Testis (tissue), 3 donors: ENCODE measurements around the gene SLC25A21. TPM values are rescaled to one million over a fixed set of nuclear protein-coding genes. Genes with fewer than 3 reads are reported as not detected.

ENCODE experiments used
- DNase-seq: peaks from one replicate; pipeline ENCODE4 v3.0.0-alpha.2; 2019
- H3K27ac ChIP-seq, 2 donors: fragments of 200-600 bp; sonication (generic); one replicate each; pipeline ENCODE4 v1.5.1; 2019
- H3K27me3 ChIP-seq: fragments of 200-600 bp; sonication (generic); one replicate; pipeline ENCODE4 v1.5.1; 2019
- H3K36me3 ChIP-seq: fragments of 200-600 bp; sonication (generic); one replicate; pipeline ENCODE4 v1.5.1; 2017; ENCODE audit warnings: low read depth; ENCODE audit errors: missing control alignments
- H3K4me1 ChIP-seq: fragments of 200-600 bp; sonication (generic); one replicate; pipeline ENCODE4 v1.5.1; 2019
- H3K4me3 ChIP-seq, 2 donors: fragments of 200-600 bp; sonication (generic); one replicate each; pipeline ENCODE4 v1.5.1; 2017 to 2019
- H3K9me3 ChIP-seq: fragments of 200-600 bp; sonication (generic); one replicate; pipeline ENCODE4 v1.5.1; 2017
- POLR2A ChIP-seq: fragments of 450-650 bp; IDR thresholded peaks from one replicate; pipeline ENCODE4 v1.6.1; 2017; ENCODE audit warnings: antibody characterized with exemption, mild to moderate bottlenecking, moderate library complexity
- WGBS, 2 donors: methylation state at CpG; one replicate each; pipeline ENCODE4 v1.1.5; 2018; 5-methylcytosine and 5-hydroxymethylcytosine counted together
- intact Hi-C: fragments of 100-400 bp; cut with DNase I; formaldehyde crosslinking; loops from one replicate; pipeline ENCODE4 v1.15.1; 2023; ENCODE audit warnings: low total_unique reads
- polyA plus RNA-seq: library from polyadenylated mRNA; stranded (reverse); fragments of 350-450 nt; fragmentation: Illumina TruSeq; extraction: RNeasy Lipid Tissue Mini Kit (QIAGEN cat#74804); gene quantifications from one replicate; pipeline ENCODE4 v1.2.3, GENCODE V29; 2014; ENCODE audit warnings: low read depth, low replicate concordance; ENCODE audit not compliant: insufficient read depth
- total RNA-seq, 2 donors: library from RNA; depleted of rRNA; stranded (reverse); fragments of >200 nt; gene quantifications; one replicate each; pipeline ENCODE4 v1.2.3, GENCODE V29; 2016
- TF ChIP-seq, protein P1 (sequence below), 3 experiments: fragments of 450-650 bp in 2 of 3; fragments of 200-600 bp in 1 of 3; sonication (generic) in 1 of 3; IDR thresholded peaks; one replicate each; pipeline ENCODE4 v1.5.1; 2016 to 2019; ENCODE audit warnings: antibody characterized with exemption in 3 of 3, mild to moderate bottlenecking in 2 of 3, moderate library complexity in 1 of 3

The SLC25A21 gene
- total and polyA plus RNA-seq, 3 donors from 2014 or later = 4.4 to 16.0 (median 13.6) TPM

DNA sequence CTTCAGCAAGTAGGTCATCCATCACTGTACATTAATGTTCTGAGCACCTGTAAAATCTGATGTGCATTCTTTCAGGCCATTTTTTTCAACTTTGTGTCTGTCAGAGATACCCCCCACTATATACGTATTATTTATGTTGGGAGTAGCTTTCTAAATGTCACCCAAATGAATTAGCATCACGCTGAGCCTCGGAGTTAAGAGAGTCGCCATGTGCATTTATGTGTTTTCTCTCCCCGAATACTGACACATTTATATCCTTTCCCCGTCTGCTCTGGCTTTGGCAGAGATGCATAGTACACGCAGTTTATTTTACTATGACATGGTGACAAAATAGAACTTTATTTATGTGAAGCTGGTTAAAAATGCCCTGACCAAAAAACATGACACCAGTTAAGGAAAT, 216.4 kb downstream of the SLC25A21 start:
- H3K9me3 ChIP-seq = no peaks in the 10 kb centered on the region
- no peak for TF ChIP-seq POLR2A
- TF ChIP-seq, protein P1, sequence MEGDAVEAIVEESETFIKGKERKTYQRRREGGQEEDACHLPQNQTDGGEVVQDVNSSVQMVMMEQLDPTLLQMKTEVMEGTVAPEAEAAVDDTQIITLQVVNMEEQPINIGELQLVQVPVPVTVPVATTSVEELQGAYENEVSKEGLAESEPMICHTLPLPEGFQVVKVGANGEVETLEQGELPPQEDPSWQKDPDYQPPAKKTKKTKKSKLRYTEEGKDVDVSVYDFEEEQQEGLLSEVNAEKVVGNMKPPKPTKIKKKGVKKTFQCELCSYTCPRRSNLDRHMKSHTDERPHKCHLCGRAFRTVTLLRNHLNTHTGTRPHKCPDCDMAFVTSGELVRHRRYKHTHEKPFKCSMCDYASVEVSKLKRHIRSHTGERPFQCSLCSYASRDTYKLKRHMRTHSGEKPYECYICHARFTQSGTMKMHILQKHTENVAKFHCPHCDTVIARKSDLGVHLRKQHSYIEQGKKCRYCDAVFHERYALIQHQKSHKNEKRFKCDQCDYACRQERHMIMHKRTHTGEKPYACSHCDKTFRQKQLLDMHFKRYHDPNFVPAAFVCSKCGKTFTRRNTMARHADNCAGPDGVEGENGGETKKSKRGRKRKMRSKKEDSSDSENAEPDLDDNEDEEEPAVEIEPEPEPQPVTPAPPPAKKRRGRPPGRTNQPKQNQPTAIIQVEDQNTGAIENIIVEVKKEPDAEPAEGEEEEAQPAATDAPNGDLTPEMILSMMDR (IDR thresholded peaks at IDR 0.05) = no peak
- DNase-seq = no peak
- H3K27ac ChIP-seq = no peak overlapping the region
- intact Hi-C loops = no loop called here
- 66 to 79% methylated on average over 7 of the region's 7 CpGs for WGBS, 2 donors
- H3K4me3 ChIP-seq = no peak overlapping the region
- no peaks in the 10 kb centered on the region for H3K36me3 ChIP-seq
- no peaks in the 10 kb centered on the region for H3K27me3 ChIP-seq
- H3K4me1 ChIP-seq = no peaks in the 10 kb centered on the region

DNA sequence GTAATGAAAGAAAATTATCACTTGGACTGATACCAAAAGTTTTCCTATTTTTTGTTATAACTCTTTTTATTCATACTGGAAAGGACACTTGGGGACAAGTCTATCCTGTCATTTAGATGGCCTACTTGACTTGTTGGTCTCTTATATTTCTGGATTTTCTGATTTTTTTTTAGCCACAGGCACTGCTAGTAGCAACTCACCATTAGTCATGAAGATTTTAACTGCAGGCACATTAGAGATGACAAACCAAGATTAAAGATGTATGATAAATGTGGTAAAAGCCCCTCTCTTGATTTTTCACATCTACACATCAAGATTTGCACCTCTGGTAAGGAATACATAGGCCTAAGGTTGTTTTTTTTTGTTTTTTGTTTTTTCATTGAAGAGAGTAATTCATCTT, 217.0 kb downstream of the SLC25A21 start:
- no peak for DNase-seq
- no peak for TF ChIP-seq POLR2A
- TF ChIP-seq, protein P1 (IDR thresholded peaks at IDR 0.05) = no peak
- intact Hi-C loops = no loop called here
- no peak overlapping the region for H3K27ac ChIP-seq
- H3K36me3 ChIP-seq = no peaks in the 10 kb centered on the region
- no peaks in the 10 kb centered on the region for H3K4me1 ChIP-seq
- H3K9me3 ChIP-seq = no peaks in the 10 kb centered on the region
- H3K4me3 ChIP-seq = no peak overlapping the region
- no peaks in the 10 kb centered on the region for H3K27me3 ChIP-seq

DNA sequence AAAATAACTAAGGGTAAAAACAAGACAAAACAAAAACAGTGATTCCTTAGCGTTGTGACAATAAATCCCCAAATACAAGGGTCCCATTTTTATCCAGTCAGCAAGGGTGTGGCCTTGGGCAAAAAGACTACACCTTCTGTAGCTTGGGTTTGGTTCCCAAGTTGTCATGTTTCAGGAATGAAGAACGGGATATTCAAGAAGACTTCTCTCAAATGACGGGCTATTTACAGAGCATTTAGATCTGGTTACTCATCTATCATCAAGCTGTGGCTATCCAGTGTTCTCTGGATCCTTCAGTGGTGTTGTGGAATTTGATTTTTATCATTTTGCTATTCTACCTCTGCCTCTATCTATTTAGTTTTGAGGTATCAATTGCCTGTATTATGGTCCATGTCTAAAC, 219.7 kb downstream of the SLC25A21 start:
- H3K4me1 ChIP-seq = no peaks in the 10 kb centered on the region
- no peaks in the 10 kb centered on the region for H3K36me3 ChIP-seq
- DNase-seq = no peak
- H3K27me3 ChIP-seq = no peaks in the 10 kb centered on the region
- intact Hi-C loops = no loop called here
- WGBS, 2 donors = 91 to 97% methylated on average over 3 of the region's 3 CpGs
- TF ChIP-seq POLR2A = no peak
- TF ChIP-seq, protein P1 (IDR thresholded peaks at IDR 0.05) = no peak
- no peak overlapping the region for H3K27ac ChIP-seq
- no peaks in the 10 kb centered on the region for H3K9me3 ChIP-seq
- H3K4me3 ChIP-seq = no peak overlapping the region

DNA sequence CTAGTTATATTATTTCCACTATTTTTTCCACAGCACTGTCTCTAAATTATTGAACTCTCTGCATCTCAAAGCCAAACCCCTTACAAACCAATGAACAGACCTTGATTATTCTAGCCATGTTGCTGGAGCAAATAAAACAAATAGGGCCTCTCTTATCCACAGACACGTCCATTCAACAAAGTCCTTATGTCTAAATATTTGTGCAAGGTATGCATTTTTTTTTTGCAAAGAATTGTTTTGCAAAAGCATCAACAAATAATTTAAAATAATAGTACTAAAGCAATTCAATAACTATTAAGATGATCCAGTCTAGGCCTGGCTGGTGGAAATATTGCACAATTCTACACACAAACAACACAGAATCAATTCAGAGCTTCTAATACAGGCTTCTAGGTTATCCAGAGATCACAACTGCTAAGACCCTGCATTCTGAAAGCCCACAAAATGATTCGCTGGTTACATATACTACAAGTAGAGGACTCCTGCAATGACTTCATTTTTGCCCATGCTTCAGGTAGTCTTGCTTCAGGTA, 221.0 kb downstream of the SLC25A21 start:
- Histone ChIP-seq H3K4me3 (no peak overlapping the region), H3K27ac (no peak overlapping the region), H3K4me1 (no peaks in the 10 kb centered on the region), H3K36me3 (no peaks in the 10 kb centered on the region), H3K9me3 (no peaks in the 10 kb centered on the region), H3K27me3 (no peaks in the 10 kb centered on the region)
- WGBS, 2 donors = 83 to 84% methylated on average over 2 of the region's 2 CpGs
- TF ChIP-seq, protein P1 (IDR thresholded peaks at IDR 0.05) = no peak
- no peak for TF ChIP-seq POLR2A
- intact Hi-C loops = no loop called here
- DNase-seq = no peak

DNA sequence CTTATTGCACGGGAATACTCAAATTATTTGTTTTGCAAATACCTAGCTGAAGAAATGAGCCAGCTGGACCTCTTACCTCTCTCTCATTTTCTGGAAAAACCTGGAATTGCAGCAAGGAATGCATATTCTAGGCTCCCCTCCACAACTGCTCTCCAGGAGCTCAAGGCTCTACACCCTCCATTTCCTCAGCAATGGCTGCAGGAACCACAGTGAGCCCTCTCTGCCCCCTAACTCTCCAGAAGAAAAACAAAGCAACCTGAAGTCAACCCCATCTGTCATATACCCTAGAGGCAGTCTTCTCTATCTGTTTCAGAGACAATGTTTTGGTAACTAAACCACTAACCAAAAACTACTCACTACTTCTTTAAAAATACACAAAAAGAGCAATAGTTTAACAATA, 221.6 kb downstream of the SLC25A21 start:
- no peak overlapping the region for H3K27ac ChIP-seq
- no peaks in the 10 kb centered on the region for H3K4me1 ChIP-seq
- H3K27me3 ChIP-seq = no peaks in the 10 kb centered on the region
- 88 to 100% methylated on average over 1 of the region's 1 CpG for WGBS, 2 donors
- H3K9me3 ChIP-seq = no peaks in the 10 kb centered on the region
- DNase-seq = no peak
- TF ChIP-seq POLR2A = no peak
- TF ChIP-seq, protein P1 (IDR thresholded peaks at IDR 0.05) = no peak
- H3K4me3 ChIP-seq = no peak overlapping the region
- H3K36me3 ChIP-seq = no peaks in the 10 kb centered on the region
- intact Hi-C loops = no loop called here
